ENCODE data around the gene PTH2R. TPM values are rescaled to one million over a fixed set of nuclear protein-coding genes. Genes with fewer than 3 reads are reported as not detected.

PTH2R gene
- total and polyA plus RNA-seq, 9 of the 15 experiments (the other 6 are each of a cell fraction or from before 2014, with no cell fraction given), result 2.7 to 8.8 (median 4.2) TPM

DNA sequence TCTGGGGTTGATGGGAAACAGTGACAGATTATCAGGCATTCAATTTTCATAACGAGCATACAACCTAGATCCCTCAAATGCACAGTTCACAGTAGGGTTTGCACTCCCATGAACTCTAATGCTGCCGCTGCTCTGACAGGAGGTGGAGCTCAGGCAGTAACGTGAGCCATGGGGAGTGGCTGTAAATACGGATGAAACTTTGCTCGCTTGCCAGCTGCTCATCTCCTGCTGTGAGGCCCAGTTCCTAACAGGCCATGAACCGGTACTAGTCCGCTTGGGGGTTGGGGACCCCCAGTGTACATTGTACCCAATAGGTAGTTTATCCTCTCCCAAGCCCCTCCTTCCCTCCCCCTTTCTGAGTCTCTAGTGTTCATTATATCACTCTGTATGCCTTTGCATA is 94.6 kb downstream of the PTH2R start (continued):
- TF ChIP-seq, protein P1, sequence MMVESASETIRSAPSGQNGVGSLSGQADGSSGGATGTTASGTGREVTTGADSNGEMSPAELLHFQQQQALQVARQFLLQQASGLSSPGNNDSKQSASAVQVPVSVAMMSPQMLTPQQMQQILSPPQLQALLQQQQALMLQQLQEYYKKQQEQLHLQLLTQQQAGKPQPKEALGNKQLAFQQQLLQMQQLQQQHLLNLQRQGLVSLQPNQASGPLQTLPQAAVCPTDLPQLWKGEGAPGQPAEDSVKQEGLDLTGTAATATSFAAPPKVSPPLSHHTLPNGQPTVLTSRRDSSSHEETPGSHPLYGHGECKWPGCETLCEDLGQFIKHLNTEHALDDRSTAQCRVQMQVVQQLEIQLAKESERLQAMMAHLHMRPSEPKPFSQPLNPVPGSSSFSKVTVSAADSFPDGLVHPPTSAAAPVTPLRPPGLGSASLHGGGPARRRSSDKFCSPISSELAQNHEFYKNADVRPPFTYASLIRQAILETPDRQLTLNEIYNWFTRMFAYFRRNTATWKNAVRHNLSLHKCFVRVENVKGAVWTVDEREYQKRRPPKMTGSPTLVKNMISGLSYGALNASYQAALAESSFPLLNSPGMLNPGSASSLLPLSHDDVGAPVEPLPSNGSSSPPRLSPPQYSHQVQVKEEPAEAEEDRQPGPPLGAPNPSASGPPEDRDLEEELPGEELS (CRISPR knock-in tag; IDR thresholded peaks at IDR 0.05; ENCODE audit: borderline replicate concordance), result no peak
- TF ChIP-seq TAF1 (IDR thresholded peaks at IDR 0.05; ENCODE audit: control insufficient read depth, extremely low read depth, insufficient read depth, low read length, severe bottlenecking), result peak; percentile 22
- 0 out of 2 replicates have a peak, but pooled peaks have one; percentile 15 for TF ChIP-seq ZFX (CRISPR knock-in tag; IDR thresholded peaks at IDR 0.05)
- no peak for TF ChIP-seq RFX7 (CRISPR knock-in tag; IDR thresholded peaks at IDR 0.05)
- 0 out of 2 replicates have a peak, but pooled peaks have one; percentile 38 for TF ChIP-seq POLR2A (conservative IDR thresholded peaks at IDR 0.05)
- TF ChIP-seq BRD9 (IDR thresholded peaks at IDR 0.05; ENCODE audit: low read depth, partially characterized antibody), result no peak
- TF ChIP-seq, protein P2, sequence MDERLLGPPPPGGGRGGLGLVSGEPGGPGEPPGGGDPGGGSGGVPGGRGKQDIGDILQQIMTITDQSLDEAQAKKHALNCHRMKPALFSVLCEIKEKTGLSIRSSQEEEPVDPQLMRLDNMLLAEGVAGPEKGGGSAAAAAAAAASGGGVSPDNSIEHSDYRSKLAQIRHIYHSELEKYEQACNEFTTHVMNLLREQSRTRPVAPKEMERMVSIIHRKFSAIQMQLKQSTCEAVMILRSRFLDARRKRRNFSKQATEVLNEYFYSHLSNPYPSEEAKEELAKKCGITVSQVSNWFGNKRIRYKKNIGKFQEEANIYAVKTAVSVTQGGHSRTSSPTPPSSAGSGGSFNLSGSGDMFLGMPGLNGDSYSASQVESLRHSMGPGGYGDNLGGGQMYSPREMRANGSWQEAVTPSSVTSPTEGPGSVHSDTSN (CRISPR knock-in tag; IDR thresholded peaks at IDR 0.05; ENCODE audit: low read depth), result no peak
- TF ChIP-seq, protein P2 (tag; conservative IDR thresholded peaks at IDR 0.05; ENCODE audit: low read depth), result no peak
- 0 out of 2 replicates have a peak, but pooled peaks have one; percentile 13 for TF ChIP-seq CREM (IDR thresholded peaks at IDR 0.05; ENCODE audit: low read depth)
- TF ChIP-seq ARNT (IDR thresholded peaks at IDR 0.05), result 0 out of 4 replicates have a peak, but pooled peaks of 1 of the 2 experiments have one; percentile 24
- no peak for TF ChIP-seq SIN3B (IDR thresholded peaks at IDR 0.05; ENCODE audit: low read depth)
- no peak for TF ChIP-seq COPS2 (conservative IDR thresholded peaks at IDR 0.05)
- TF ChIP-seq, protein P3, sequence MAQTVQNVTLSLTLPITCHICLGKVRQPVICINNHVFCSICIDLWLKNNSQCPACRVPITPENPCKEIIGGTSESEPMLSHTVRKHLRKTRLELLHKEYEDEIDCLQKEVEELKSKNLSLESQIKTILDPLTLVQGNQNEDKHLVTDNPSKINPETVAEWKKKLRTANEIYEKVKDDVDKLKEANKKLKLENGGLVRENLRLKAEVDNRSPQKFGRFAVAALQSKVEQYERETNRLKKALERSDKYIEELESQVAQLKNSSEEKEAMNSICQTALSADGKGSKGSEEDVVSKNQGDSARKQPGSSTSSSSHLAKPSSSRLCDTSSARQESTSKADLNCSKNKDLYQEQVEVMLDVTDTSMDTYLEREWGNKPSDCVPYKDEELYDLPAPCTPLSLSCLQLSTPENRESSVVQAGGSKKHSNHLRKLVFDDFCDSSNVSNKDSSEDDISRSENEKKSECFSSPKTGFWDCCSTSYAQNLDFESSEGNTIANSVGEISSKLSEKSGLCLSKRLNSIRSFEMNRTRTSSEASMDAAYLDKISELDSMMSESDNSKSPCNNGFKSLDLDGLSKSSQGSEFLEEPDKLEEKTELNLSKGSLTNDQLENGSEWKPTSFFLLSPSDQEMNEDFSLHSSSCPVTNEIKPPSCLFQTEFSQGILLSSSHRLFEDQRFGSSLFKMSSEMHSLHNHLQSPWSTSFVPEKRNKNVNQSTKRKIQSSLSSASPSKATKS (CRISPR knock-in tag; IDR thresholded peaks at IDR 0.05), result no peak
- no peak for TF ChIP-seq NONO (IDR thresholded peaks at IDR 0.05; ENCODE audit: low read depth in 2 of 2, low read length in 1 of 2)
- TF ChIP-seq ZNF224 (CRISPR knock-in tag; IDR thresholded peaks at IDR 0.05), result no peak
- TF ChIP-seq CBX3 (IDR thresholded peaks at IDR 0.05; ENCODE audit: borderline replicate concordance in 1 of 2, low read length in 2 of 2), result 0 out of 3 replicates have a peak, but pooled peaks of 1 of the 2 experiments have one; percentile 33
- TF ChIP-seq SUPT5H (IDR thresholded peaks at IDR 0.05), result 0 out of 2 replicates have a peak, but pooled peaks have one; percentile 23
- peak; percentile 37; the same call in 1 of the 2 replicates for TF ChIP-seq ZBTB7A (IDR thresholded peaks at IDR 0.05; ENCODE audit: borderline replicate concordance, control insufficient read depth, low read depth, low read length)
- TF ChIP-seq, protein P4, sequence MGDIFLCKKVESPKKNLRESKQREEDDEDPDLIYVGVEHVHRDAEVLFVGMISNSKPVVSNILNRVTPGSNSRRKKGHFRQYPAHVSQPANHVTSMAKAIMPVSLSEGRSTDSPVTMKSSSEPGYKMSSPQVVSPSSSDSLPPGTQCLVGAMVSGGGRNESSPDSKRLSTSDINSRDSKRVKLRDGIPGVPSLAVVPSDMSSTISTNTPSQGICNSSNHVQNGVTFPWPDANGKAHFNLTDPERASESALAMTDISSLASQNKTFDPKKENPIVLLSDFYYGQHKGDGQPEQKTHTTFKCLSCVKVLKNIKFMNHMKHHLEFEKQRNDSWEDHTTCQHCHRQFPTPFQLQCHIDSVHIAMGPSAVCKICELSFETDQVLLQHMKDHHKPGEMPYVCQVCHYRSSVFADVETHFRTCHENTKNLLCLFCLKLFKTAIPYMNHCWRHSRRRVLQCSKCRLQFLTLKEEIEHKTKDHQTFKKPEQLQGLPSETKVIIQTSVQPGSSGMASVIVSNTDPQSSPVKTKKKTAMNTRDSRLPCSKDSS (IDR thresholded peaks at IDR 0.05; ENCODE audit: low read depth, partially characterized antibody), result no peak
- peak in 1 of 2 experiments; percentile 45; a peak in 2 of 4 replicates for TF ChIP-seq NRF1 (conservative IDR thresholded peaks at IDR 0.05 in 1 of 2, IDR thresholded peaks at IDR 0.05 in 1 of 2)
